ENCODE measurements around the gene TAF11L3. TPM values are rescaled to one million over a fixed set of nuclear protein-coding genes. Genes with fewer than 3 reads are reported as not detected.
A peak's percentile ranks its signal among the peaks of the same experiment; 100 is the strongest.
"Not testable (repeated sequence)": the region's sequence is repeated elsewhere in the genome, so short reads cannot be mapped to it uniquely, and the experiment has no call there.

Gene TAF11L3
- total RNA-seq, 1 experiment from 2014 or later: not detected

DNA sequence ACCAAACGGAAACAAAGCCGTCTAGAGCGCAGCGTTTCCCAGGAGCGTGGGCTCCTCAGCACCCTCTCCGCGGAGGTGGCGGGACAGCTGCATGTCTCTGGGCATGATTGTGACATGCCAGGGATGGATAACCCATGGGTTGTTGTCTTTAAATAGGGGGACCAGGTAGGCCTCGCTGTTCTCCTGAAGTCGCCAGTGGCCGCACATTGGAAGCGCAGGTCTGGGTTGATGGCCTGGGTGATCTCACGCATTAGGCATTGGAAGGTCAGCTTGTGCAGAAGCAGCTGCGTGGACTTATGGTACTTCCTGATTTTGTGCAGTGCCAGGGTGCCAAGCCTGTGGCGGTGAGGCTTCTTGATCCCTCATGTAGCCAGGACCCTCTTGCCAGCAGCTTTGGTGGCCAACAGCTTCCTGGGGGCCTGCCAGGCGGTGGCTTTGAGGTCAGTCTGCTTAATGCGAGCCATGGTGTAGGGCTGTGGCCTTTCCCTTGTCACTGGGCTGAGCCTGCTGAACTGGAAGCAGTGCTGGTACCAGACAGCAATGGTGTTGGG is 6.3 kb upstream of the TAF11L3 start:
- H3K4me3 ChIP-seq (ENCODE audit: low read depth, low read length): no peak overlapping the region
- POLR2A ChIA-PET: no interaction called here
- Mint-ChIP-seq H3K36me3 (ENCODE audit: insufficient read depth, unreplicated experiment) (no peaks in the 10 kb centered on the region), H3K27me3 (ENCODE audit: insufficient read depth, unreplicated experiment) (peaks cover 2% of the 10 kb centered on the region), H3K27ac (ENCODE audit: unreplicated experiment) (no peak overlapping the region), H3K9me3 (ENCODE audit: unreplicated experiment) (no peaks in the 10 kb centered on the region), H3K4me3 (ENCODE audit: unreplicated experiment) (no peak overlapping the region), H3K4me1 (ENCODE audit: low read depth, unreplicated experiment) (no peaks in the 10 kb centered on the region)
- no TSS peak for BruUV-seq (replicated peaks)
- H3K4me1 ChIP-seq: no peaks in the 10 kb centered on the region
- no peaks in the 10 kb centered on the region for H3K36me3 ChIP-seq (ENCODE audit: control insufficient read depth, insufficient read depth, low read length)
- no peaks in the 10 kb centered on the region for H3K9me3 ChIP-seq
- H3K27me3 ChIP-seq (replicated peaks; ENCODE audit: control insufficient read depth, insufficient read depth, low read length): no peaks in the 10 kb centered on the region
- TF ChIP-seq, protein P1, sequence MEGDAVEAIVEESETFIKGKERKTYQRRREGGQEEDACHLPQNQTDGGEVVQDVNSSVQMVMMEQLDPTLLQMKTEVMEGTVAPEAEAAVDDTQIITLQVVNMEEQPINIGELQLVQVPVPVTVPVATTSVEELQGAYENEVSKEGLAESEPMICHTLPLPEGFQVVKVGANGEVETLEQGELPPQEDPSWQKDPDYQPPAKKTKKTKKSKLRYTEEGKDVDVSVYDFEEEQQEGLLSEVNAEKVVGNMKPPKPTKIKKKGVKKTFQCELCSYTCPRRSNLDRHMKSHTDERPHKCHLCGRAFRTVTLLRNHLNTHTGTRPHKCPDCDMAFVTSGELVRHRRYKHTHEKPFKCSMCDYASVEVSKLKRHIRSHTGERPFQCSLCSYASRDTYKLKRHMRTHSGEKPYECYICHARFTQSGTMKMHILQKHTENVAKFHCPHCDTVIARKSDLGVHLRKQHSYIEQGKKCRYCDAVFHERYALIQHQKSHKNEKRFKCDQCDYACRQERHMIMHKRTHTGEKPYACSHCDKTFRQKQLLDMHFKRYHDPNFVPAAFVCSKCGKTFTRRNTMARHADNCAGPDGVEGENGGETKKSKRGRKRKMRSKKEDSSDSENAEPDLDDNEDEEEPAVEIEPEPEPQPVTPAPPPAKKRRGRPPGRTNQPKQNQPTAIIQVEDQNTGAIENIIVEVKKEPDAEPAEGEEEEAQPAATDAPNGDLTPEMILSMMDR (IDR thresholded peaks at IDR 0.05; ENCODE audit: insufficient read depth in 1 of 2, low read depth in 1 of 2, low read length in 1 of 2, severe bottlenecking in 1 of 2, unreplicated experiment in 1 of 2): no peak
- DNase-seq: no peak
- CTCF ChIA-PET: no interaction called here
- intact Hi-C loops (cut with micrococcal nuclease; ENCODE audit: unreplicated experiment): no loop called here

DNA sequence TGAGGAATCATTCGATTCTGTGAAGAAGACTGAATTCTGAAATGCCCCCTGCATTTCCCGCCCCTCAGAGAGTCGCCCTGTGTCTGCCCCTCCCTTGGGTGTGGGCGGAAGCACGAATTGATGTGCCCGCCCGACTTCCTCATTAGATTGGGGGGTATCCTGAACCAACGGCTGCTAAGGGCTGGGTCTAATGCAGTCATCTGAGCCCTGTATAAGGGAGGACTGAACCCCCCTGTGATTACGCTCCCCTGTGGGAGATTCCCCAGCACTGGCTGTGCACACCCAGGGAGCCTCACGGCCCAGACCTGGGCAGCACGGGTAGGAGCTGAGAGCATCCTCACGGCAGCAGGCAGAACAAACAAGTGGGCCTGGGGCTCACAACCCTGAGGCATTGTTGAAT is 641 bp upstream of the TAF11L3 start:
- H3K36me3 ChIP-seq (ENCODE audit: control insufficient read depth, insufficient read depth, low read length); H3K27ac Mint-ChIP-seq (ENCODE audit: unreplicated experiment); H3K4me1 ChIP-seq; POLR2A ChIA-PET; H3K27me3 Mint-ChIP-seq (ENCODE audit: insufficient read depth, unreplicated experiment); H3K4me3 ChIP-seq (ENCODE audit: low read depth, low read length); H3K4me3 Mint-ChIP-seq (ENCODE audit: unreplicated experiment); H3K36me3 Mint-ChIP-seq (ENCODE audit: insufficient read depth, unreplicated experiment); H3K4me1 Mint-ChIP-seq (ENCODE audit: low read depth, unreplicated experiment); H3K27me3 ChIP-seq (replicated peaks; ENCODE audit: control insufficient read depth, insufficient read depth, low read length); intact Hi-C loops (cut with micrococcal nuclease; ENCODE audit: unreplicated experiment); BruUV-seq (replicated peaks); CTCF ChIA-PET; H3K9me3 ChIP-seq; H3K9me3 Mint-ChIP-seq (ENCODE audit: unreplicated experiment): not testable (repeated sequence)
- DNase-seq: peak; percentile 24 to 57

DNA sequence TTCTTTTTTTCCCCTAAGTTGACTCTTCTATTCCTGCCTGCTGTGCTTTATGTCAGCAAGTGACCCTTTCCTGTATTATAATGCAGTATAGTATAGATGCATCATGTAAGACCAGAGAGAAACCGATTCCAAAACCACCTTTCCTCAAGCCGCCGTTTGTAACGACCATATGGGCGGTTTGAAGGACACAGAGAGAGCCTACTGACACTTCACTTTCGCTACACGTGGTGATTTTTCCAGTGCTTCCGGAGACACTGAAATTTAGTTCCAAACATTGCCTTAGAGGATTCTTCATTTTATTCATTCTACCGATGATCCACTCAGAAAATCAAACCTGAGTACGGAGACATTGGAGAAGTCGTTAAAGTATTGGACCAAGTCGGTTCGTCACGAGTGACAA is 1.3 kb downstream of the TAF11L3 start:
- DNase-seq; H3K4me3 ChIP-seq (ENCODE audit: low read depth, low read length); H3K9me3 ChIP-seq; H3K4me3 Mint-ChIP-seq (ENCODE audit: unreplicated experiment); BruUV-seq (replicated peaks); H3K4me1 Mint-ChIP-seq (ENCODE audit: low read depth, unreplicated experiment); H3K27me3 ChIP-seq (replicated peaks; ENCODE audit: control insufficient read depth, insufficient read depth, low read length); H3K36me3 Mint-ChIP-seq (ENCODE audit: insufficient read depth, unreplicated experiment); H3K9me3 Mint-ChIP-seq (ENCODE audit: unreplicated experiment); intact Hi-C loops (cut with micrococcal nuclease; ENCODE audit: unreplicated experiment); H3K36me3 ChIP-seq (ENCODE audit: control insufficient read depth, insufficient read depth, low read length); POLR2A ChIA-PET; CTCF ChIA-PET; H3K27me3 Mint-ChIP-seq (ENCODE audit: insufficient read depth, unreplicated experiment); H3K4me1 ChIP-seq; H3K27ac Mint-ChIP-seq (ENCODE audit: unreplicated experiment): not testable (repeated sequence)

DNA sequence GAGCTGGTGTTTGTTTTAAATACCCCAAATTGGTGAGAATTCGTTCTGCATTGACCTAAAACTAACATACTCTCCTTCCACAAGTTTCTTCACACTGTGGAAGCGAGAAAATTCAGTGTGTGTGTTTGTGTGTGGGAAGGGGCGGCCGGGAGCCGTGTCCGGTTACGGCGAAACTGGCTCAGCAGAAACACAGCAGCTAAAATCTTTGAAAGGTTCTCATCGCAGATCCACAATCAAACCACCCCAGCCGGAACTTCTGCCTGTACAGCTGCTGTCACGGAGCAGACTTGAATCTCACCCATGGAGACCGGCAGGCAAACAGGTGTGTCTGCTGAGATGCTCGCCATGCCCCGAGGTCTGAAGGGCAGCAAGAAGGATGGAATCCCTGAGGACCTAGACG is 3.3 kb downstream of the TAF11L3 start, which contains the start of gene TAF11L4:
Gene TAF11L4, plus strand, starts transcription at position 301 of the 400 bp plus-strand sequence.
- CTCF ChIA-PET; H3K27me3 ChIP-seq (replicated peaks; ENCODE audit: control insufficient read depth, insufficient read depth, low read length): not testable (repeated sequence)

DNA sequence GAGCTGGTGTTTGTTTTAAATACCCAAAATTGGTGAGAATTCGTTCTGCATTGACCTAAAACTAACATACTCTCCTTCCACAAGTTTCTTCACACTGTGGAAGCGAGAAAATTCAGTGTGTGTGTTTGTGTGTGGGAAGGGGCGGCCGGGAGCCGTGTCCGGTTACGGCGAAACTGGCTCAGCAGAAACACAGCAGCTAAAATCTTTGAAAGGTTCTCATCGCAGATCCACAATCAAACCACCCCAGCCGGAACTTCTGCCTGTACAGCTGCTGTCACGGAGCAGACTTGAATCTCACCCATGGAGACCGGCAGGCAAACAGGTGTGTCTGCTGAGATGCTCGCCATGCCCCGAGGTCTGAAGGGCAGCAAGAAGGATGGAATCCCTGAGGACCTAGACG is 6.8 kb downstream of the TAF11L3 start, which contains the start of gene TAF11L5:
Gene TAF11L5, plus strand, starts transcription at position 301 of the 400 bp plus-strand sequence.
- H3K9me3 ChIP-seq; H3K4me3 ChIP-seq (ENCODE audit: low read depth, low read length); H3K9me3 Mint-ChIP-seq (ENCODE audit: unreplicated experiment); H3K4me3 Mint-ChIP-seq (ENCODE audit: unreplicated experiment); H3K36me3 Mint-ChIP-seq (ENCODE audit: insufficient read depth, unreplicated experiment); CTCF ChIA-PET; intact Hi-C loops (cut with micrococcal nuclease; ENCODE audit: unreplicated experiment); H3K4me1 Mint-ChIP-seq (ENCODE audit: low read depth, unreplicated experiment); H3K27me3 ChIP-seq (replicated peaks; ENCODE audit: control insufficient read depth, insufficient read depth, low read length); H3K27me3 Mint-ChIP-seq (ENCODE audit: insufficient read depth, unreplicated experiment); H3K36me3 ChIP-seq (ENCODE audit: control insufficient read depth, insufficient read depth, low read length); H3K27ac Mint-ChIP-seq (ENCODE audit: unreplicated experiment); POLR2A ChIA-PET; DNase-seq; H3K4me1 ChIP-seq; BruUV-seq (replicated peaks): not testable (repeated sequence)

More for the DNA sequence above, 3.3 kb downstream of the TAF11L3 start, which contains the start of gene TAF11L4:
- BruUV-seq (replicated peaks); H3K36me3 Mint-ChIP-seq (ENCODE audit: insufficient read depth, unreplicated experiment); H3K36me3 ChIP-seq (ENCODE audit: control insufficient read depth, insufficient read depth, low read length); POLR2A ChIA-PET; DNase-seq; H3K27me3 Mint-ChIP-seq (ENCODE audit: insufficient read depth, unreplicated experiment); H3K27ac Mint-ChIP-seq (ENCODE audit: unreplicated experiment); H3K9me3 Mint-ChIP-seq (ENCODE audit: unreplicated experiment); H3K4me3 Mint-ChIP-seq (ENCODE audit: unreplicated experiment); H3K4me1 Mint-ChIP-seq (ENCODE audit: low read depth, unreplicated experiment); H3K4me1 ChIP-seq; H3K9me3 ChIP-seq; H3K4me3 ChIP-seq (ENCODE audit: low read depth, low read length); intact Hi-C loops (cut with micrococcal nuclease; ENCODE audit: unreplicated experiment): not testable (repeated sequence)

DNA sequence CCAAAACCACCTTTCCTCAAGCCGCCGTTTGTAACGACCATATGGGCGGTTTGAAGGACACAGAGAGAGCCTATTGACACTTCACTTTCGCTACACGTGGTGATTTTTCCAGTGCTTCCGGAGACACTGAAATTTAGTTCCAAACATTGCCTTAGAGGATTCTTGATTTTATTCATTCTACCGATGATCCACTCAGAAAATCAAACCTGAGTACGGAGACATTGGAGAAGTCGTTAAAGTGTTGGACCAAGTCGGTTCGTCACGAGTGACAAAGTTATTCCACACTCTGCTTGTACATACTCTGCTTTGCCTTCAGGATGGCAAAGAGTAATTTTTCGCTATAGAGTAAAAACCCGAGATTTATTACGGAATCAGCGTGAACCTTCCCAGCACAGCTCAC is 8.3 kb downstream of the TAF11L3 start:
- H3K36me3 ChIP-seq (ENCODE audit: control insufficient read depth, insufficient read depth, low read length); H3K4me1 Mint-ChIP-seq (ENCODE audit: low read depth, unreplicated experiment); CTCF ChIA-PET; H3K4me3 ChIP-seq (ENCODE audit: low read depth, low read length); H3K36me3 Mint-ChIP-seq (ENCODE audit: insufficient read depth, unreplicated experiment); H3K9me3 Mint-ChIP-seq (ENCODE audit: unreplicated experiment); H3K9me3 ChIP-seq; H3K27me3 Mint-ChIP-seq (ENCODE audit: insufficient read depth, unreplicated experiment); H3K4me1 ChIP-seq; H3K27ac Mint-ChIP-seq (ENCODE audit: unreplicated experiment); POLR2A ChIA-PET; H3K4me3 Mint-ChIP-seq (ENCODE audit: unreplicated experiment); H3K27me3 ChIP-seq (replicated peaks; ENCODE audit: control insufficient read depth, insufficient read depth, low read length); intact Hi-C loops (cut with micrococcal nuclease; ENCODE audit: unreplicated experiment); BruUV-seq (replicated peaks): not testable (repeated sequence)
- peak in 1 of 2 experiments; percentile 21 for DNase-seq

Data from Caco-2 (cell line).